Caco-2 (cell line): ENCODE data around the gene SLC9A3. TPM values are rescaled to one million over a fixed set of nuclear protein-coding genes. Genes with fewer than 3 reads are reported as not detected.

Source experiments
- BruUV-seq: library from RNA; stranded (reverse); fragments of 400-500 nt; replicated peaks from 2 replicates; lab custom pipeline; 2021; lab: Mats Ljungman, UMichigan
- CTCF ChIA-PET: fragments of 300-600 bp; sonication (Branson Sonifier 250); formaldehyde crosslinking; loops from one replicate; lab custom pipeline; 2022; ENCODE audit warnings: antibody characterized with exemption; lab: Charles Lee
- POLR2A ChIA-PET: fragments of 300-600 bp; sonication (Branson Sonifier 250); formaldehyde crosslinking; loops from one replicate; lab custom pipeline; 2022; ENCODE audit warnings: antibody characterized with exemption; lab: Charles Lee
- DNase-seq, 2 experiments: peaks; one replicate each; pipeline versions ENCODE4 v3.0.0 to v3.0.0-alpha.2; 2020 to 2022
- H3K27me3 ChIP-seq: replicated peaks from 2 replicates; pipeline ENCODE4 v1.6.0; 2011; ENCODE audit warnings: low read length; ENCODE audit not compliant: control insufficient read depth, insufficient read depth
- H3K36me3 ChIP-seq: 2 replicates; pipeline ENCODE4 v1.5.1; 2011; ENCODE audit warnings: low read length; ENCODE audit not compliant: control insufficient read depth, insufficient read depth
- H3K4me1 ChIP-seq: fragments of 250-450 bp; sonication (Bioruptor Pico); 2 replicates; pipeline ENCODE4 v1.5.1; 2020; ENCODE audit warnings: mild to moderate bottlenecking
- H3K4me3 ChIP-seq: 2 replicates; pipeline ENCODE4 v1.5.1; 2011; ENCODE audit warnings: low read depth, mild to moderate bottlenecking, control low read depth, low read length
- H3K9me3 ChIP-seq: fragments of 250-450 bp; sonication (Bioruptor Pico); 2 replicates; pipeline ENCODE4 v1.5.1; 2020; ENCODE audit warnings: mild to moderate bottlenecking, moderate library complexity
- H3K27ac Mint-ChIP-seq: one replicate; pipeline ENCODE4 v1.8.0; 2022; ENCODE audit warnings: mixed read lengths; ENCODE audit not compliant: unreplicated experiment
- H3K27me3 Mint-ChIP-seq: one replicate; pipeline ENCODE4 v1.8.0; 2022; ENCODE audit warnings: mixed read lengths; ENCODE audit not compliant: insufficient read depth, unreplicated experiment
- H3K36me3 Mint-ChIP-seq: one replicate; pipeline ENCODE4 v1.8.0; 2022; ENCODE audit warnings: mild to moderate bottlenecking, mixed read lengths; ENCODE audit not compliant: insufficient read depth, unreplicated experiment
- H3K4me1 Mint-ChIP-seq: one replicate; pipeline ENCODE4 v1.8.0; 2022; ENCODE audit warnings: low read depth, mixed read lengths; ENCODE audit not compliant: unreplicated experiment
- H3K4me3 Mint-ChIP-seq: one replicate; pipeline ENCODE4 v1.8.0; 2022; ENCODE audit warnings: mild to moderate bottlenecking, moderate library complexity, mixed read lengths; ENCODE audit not compliant: unreplicated experiment
- H3K9me3 Mint-ChIP-seq: one replicate; pipeline ENCODE4 v1.8.0; 2022; ENCODE audit warnings: mixed read lengths; ENCODE audit not compliant: unreplicated experiment
- intact Hi-C: fragments of 100-400 bp; cut with micrococcal nuclease; formaldehyde crosslinking; loops from one replicate; pipeline ENCODE4 v1.10.0; 2022; ENCODE audit not compliant: unreplicated experiment
- total RNA-seq: library from RNA; stranded (reverse); gene quantifications from 2 replicates; pipeline ENCODE4 v1.2.3, GENCODE V29; 2022
- TF ChIP-seq, protein P1 (sequence below), 2 experiments: fragments of 200-600 bp in 1 of 2; IDR thresholded peaks; 1 replicate in 1 of 2; 2 replicates in 1 of 2; pipeline versions ENCODE4 v1.5.1 to v1.8.0; 2011 to 2022; ENCODE audit warnings: antibody characterized with exemption in 1 of 2, control low read depth in 1 of 2, inconsistent platforms in 1 of 2, low read depth in 1 of 2, low read length in 1 of 2, mild to moderate bottlenecking in 1 of 2, moderate library complexity in 1 of 2; ENCODE audit not compliant: insufficient read depth in 1 of 2, severe bottlenecking in 1 of 2, unreplicated experiment in 1 of 2

The SLC9A3 gene
- total RNA-seq, 1 experiment from 2014 or later, result 3.4 TPM

DNA sequence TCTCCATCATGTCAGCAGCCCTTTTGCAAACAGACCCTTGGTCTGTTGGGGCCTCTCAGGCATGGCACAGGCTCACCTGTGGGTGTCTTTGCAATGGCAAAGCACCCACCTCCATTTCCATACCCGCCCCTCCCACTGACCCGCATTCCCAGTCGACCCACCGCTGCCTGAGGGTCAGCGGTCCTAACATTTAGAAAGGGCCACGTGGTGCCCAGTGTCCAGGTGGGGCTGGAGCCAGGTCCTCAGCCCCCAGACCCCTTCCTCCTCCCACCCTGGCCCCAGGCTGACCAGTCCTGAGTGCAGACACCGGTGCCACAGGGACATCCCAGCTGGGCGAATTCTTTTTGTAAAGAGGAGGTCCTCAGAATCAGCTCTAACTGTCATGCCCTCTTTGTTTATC, 44.6 kb upstream of the SLC9A3 start:
- ChIA-PET POLR2A (no interaction called here), CTCF (no interaction called here)
- Mint-ChIP-seq H3K27me3 (peaks cover 4% of the 10 kb centered on the region), H3K36me3 (no peaks in the 10 kb centered on the region), H3K9me3 (peaks cover 12% of the 10 kb centered on the region), H3K27ac (no peak overlapping the region), H3K4me1 (no peaks in the 10 kb centered on the region), H3K4me3 (no peak overlapping the region)
- TF ChIP-seq, protein P1, sequence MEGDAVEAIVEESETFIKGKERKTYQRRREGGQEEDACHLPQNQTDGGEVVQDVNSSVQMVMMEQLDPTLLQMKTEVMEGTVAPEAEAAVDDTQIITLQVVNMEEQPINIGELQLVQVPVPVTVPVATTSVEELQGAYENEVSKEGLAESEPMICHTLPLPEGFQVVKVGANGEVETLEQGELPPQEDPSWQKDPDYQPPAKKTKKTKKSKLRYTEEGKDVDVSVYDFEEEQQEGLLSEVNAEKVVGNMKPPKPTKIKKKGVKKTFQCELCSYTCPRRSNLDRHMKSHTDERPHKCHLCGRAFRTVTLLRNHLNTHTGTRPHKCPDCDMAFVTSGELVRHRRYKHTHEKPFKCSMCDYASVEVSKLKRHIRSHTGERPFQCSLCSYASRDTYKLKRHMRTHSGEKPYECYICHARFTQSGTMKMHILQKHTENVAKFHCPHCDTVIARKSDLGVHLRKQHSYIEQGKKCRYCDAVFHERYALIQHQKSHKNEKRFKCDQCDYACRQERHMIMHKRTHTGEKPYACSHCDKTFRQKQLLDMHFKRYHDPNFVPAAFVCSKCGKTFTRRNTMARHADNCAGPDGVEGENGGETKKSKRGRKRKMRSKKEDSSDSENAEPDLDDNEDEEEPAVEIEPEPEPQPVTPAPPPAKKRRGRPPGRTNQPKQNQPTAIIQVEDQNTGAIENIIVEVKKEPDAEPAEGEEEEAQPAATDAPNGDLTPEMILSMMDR (IDR thresholded peaks at IDR 0.05; ENCODE audit: insufficient read depth in 1 of 2, low read depth in 1 of 2, low read length in 1 of 2, severe bottlenecking in 1 of 2, unreplicated experiment in 1 of 2), result no peak
- Histone ChIP-seq H3K4me3 (no peak overlapping the region), H3K9me3 (no peaks in the 10 kb centered on the region; the same call in 1 of the 2 replicates), H3K36me3 (no peaks in the 10 kb centered on the region), H3K4me1 (no peaks in the 10 kb centered on the region), H3K27me3 (no peaks in the 10 kb centered on the region)
- intact Hi-C loops, result no loop called here
- no peak for DNase-seq
- no TSS peak for BruUV-seq

GRCh38 chr5:568061-568781, 44.0 kb upstream of the SLC9A3 start:
- H3K4me3 ChIP-seq, result no peak overlapping the region

GRCh38 chr5:567664-568060, 43.4 kb upstream of the SLC9A3 start:
- H3K4me1 ChIP-seq, result no peaks in the 10 kb centered on the region
- CTCF ChIA-PET, result no interaction called here
- H3K4me3 ChIP-seq, result no peak overlapping the region
- H3K27me3 ChIP-seq, result no peaks in the 10 kb centered on the region
- peaks cover 4% of the 10 kb centered on the region for H3K27me3 Mint-ChIP-seq
- no peak overlapping the region for H3K4me3 Mint-ChIP-seq
- H3K27ac Mint-ChIP-seq, result no peak overlapping the region
- H3K9me3 Mint-ChIP-seq, result peaks cover 12% of the 10 kb centered on the region
- H3K36me3 Mint-ChIP-seq, result no peaks in the 10 kb centered on the region
- no peaks in the 10 kb centered on the region for H3K36me3 ChIP-seq
- intact Hi-C loops, result no loop called here
- DNase-seq, result no peak
- POLR2A ChIA-PET, result no interaction called here
- BruUV-seq, result no TSS peak
- H3K9me3 ChIP-seq, result no peaks in the 10 kb centered on the region; the same call in 1 of the 2 replicates
- no peaks in the 10 kb centered on the region for H3K4me1 Mint-ChIP-seq
- TF ChIP-seq, protein P1 (IDR thresholded peaks at IDR 0.05; ENCODE audit: insufficient read depth in 1 of 2, low read depth in 1 of 2, low read length in 1 of 2, severe bottlenecking in 1 of 2, unreplicated experiment in 1 of 2), result no peak

More at GRCh38 chr5:568061-568781, 44.0 kb upstream of the SLC9A3 start:
- no peaks in the 10 kb centered on the region for H3K4me1 Mint-ChIP-seq
- H3K27ac Mint-ChIP-seq, result no peak overlapping the region
- TF ChIP-seq, protein P1 (IDR thresholded peaks at IDR 0.05; ENCODE audit: insufficient read depth in 1 of 2, low read depth in 1 of 2, low read length in 1 of 2, severe bottlenecking in 1 of 2, unreplicated experiment in 1 of 2), result no peak
- no peaks in the 10 kb centered on the region for H3K36me3 Mint-ChIP-seq
- POLR2A ChIA-PET, result no interaction called here
- DNase-seq, result no peak
- H3K4me3 Mint-ChIP-seq, result no peak overlapping the region
- intact Hi-C loops, result no loop called here
- CTCF ChIA-PET, result no interaction called here
- no peaks in the 10 kb centered on the region for H3K27me3 ChIP-seq
- H3K9me3 Mint-ChIP-seq, result peaks cover 12% of the 10 kb centered on the region
- H3K36me3 ChIP-seq, result no peaks in the 10 kb centered on the region
- no TSS peak for BruUV-seq
- H3K9me3 ChIP-seq, result no peaks in the 10 kb centered on the region; the same call in 1 of the 2 replicates
- H3K27me3 Mint-ChIP-seq, result peaks cover 4% of the 10 kb centered on the region
- H3K4me1 ChIP-seq, result no peaks in the 10 kb centered on the region
